Amniotic stem cell (primary cell): ENCODE measurements around the gene GPR119.
"Not testable (repeated sequence)": the region's sequence is repeated elsewhere in the genome, so short reads cannot be mapped to it uniquely, and the experiment has no call there.

ENCODE experiments used
- DNase-seq: peaks from one replicate; lab custom pipeline; 2025; lab: John Stamatoyannopoulos, UW

The GPR119 gene

DNA sequence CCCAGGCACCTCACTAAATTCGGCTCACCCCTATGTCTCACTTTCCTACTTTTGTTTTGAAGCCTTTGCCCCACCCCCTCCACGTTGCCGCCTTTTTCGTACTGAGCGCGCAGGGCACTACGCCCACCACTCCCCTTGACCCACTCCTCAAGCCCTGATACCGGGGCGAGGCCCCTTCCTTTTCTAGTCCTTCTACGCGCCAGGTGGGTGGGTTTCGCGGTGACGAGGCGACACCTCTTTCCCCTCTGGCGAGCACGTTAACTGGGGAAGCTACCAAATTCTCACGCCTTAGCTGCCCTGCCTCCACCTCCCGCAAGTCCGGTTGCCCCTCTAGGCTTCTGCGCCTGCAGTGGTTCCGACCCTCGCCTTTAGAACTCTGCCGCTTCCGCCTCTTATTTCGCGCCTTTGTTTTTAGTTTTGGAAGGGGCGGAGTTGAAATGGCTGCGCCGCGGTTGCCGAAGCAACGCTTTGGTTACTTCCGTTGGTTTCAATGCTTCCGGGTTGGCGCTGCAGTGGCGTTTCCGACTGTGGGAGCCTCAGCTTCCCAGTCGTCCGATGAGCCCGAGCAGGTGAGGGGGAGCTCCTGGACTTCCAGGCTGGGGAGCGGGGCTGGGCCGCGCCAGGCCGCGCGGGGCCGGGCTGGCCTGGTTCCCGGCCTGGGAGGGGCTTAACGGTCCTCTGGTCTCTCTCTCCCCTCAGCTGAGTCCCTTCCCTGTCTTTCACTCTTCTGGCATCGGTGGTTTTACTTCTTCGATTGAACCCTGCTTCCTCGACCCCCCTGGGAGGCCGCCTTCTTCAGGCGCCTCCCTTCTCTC, 45.9 kb downstream of the GPR119 start, which contains the start of gene SLC25A14:
Gene SLC25A14 (plus strand): TSS at position 512 of the 815 bp plus-strand sequence. CDS start 360 bp downstream, outside the sequence.
- DNase-seq = peak; percentile 43

- DNase-seq = not testable (repeated sequence)
Observed at GRCh38 chrX:130338869-130339268, 46.6 kb downstream of the GPR119 start.

- DNase-seq = no peak
Observed at GRCh38 chrX:130336531-130336930, 48.9 kb downstream of the GPR119 start.
